Thyroid gland (tissue), 4 donors: Measurements from ENCODE around the gene TGFBR3. TPM values are rescaled to one million over a fixed set of nuclear protein-coding genes. Genes with fewer than 3 reads are reported as not detected.

Experiments used
- DNase-seq, 2 donors: peaks; one replicate each; pipeline ENCODE4 v3.0.0-alpha.2; 2019
- H3K27ac ChIP-seq, 3 donors: fragments of 200-600 bp; sonication (generic); 1 replicate in 2 of 3; 2 replicates in 1 of 3; pipeline ENCODE4 v1.5.1; 2016 to 2019; ENCODE audit warnings: mild to moderate bottlenecking in 1 of 3, moderate library complexity in 1 of 3
- H3K27me3 ChIP-seq: fragments of 200-600 bp; sonication (generic); one replicate; pipeline ENCODE4 v1.5.1; 2019
- H3K36me3 ChIP-seq, 2 donors: fragments of 200-600 bp; sonication (generic); one replicate each; pipeline ENCODE4 v1.5.1; 2016 to 2019
- H3K4me1 ChIP-seq, 2 donors: fragments of 200-600 bp; sonication (generic); one replicate each; pipeline ENCODE4 v1.5.1; 2017 to 2019
- H3K4me3 ChIP-seq, 3 donors: fragments of 200-600 bp; sonication (generic); replicated peaks in 1 of 3; 1 replicate in 2 of 3; 2 replicates in 1 of 3; pipeline ENCODE4 v1.5.1; 2016; ENCODE audit warnings: mild to moderate bottlenecking in 1 of 3
- H3K9me3 ChIP-seq: fragments of 200-600 bp; sonication (generic); one replicate; pipeline ENCODE4 v1.5.1; 2017
- POLR2A ChIP-seq, 2 donors: fragments of 450-650 bp; IDR thresholded peaks; one replicate each; pipeline ENCODE4 v1.6.1; 2017; ENCODE audit warnings: antibody characterized with exemption in 2 of 2, mild to moderate bottlenecking in 2 of 2, moderate library complexity in 1 of 2
- WGBS, 2 donors: methylation state at CpG; one replicate each; pipeline ENCODE4 v1.1.5; 2017; 5-methylcytosine and 5-hydroxymethylcytosine counted together
- intact Hi-C: fragments of 100-400 bp; cut with DNase I; formaldehyde crosslinking; loops from one replicate; pipeline ENCODE4 v1.15.1; 2023
- total RNA-seq, 4 donors: library from RNA; depleted of rRNA; stranded (reverse); fragments of >200 nt; gene quantifications; one replicate each; pipeline ENCODE4 v1.2.3, GENCODE V29; 2016
- TF ChIP-seq, protein P1 (sequence below), 6 experiments: fragments of 200-600 bp in 3 of 6; fragments of 450-650 bp in 3 of 6; sonication (generic) in 3 of 6; IDR thresholded peaks; one replicate each; pipeline ENCODE4 v1.5.1; 2016 to 2019; ENCODE audit warnings: antibody characterized with exemption in 6 of 6, mild to moderate bottlenecking in 2 of 6, inconsistent platforms in 1 of 6, moderate library complexity in 1 of 6

The TGFBR3 gene
- total RNA-seq, 4 donors from 2014 or later: 37.2 to 223 (median 106) TPM

DNA sequence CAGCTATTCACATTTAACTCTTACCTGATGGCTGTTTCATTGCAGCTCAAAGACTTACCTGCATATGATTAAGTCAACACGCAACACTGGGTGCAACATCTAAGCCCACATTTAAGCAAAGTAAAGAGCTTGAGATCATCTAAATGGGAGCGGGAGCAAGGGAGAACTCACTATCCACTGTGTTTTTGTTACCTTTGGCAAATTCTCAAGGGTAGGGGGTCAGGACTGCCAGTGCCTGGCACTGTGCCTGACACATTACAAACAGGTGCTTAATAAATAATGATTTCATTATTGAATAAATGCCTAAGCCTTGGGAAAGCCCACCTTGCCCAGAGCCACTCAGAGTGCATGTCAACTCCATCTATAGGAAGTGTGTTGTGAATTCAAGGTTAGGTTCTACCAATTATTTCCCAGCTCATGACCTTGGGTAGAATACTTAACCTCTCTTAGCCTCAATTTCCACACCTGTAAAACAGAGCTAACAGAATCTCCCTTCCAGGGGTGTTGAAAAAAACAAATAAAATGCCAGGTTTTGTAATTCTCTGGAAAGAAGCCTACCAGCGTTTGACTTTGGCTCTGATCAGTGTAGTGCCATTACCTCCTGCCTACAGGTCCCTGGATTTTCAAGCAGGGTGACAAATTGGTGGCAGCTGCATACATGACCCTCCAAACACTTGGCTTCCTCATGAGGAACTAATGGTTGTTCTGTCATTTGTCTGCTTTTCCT, 109.7 kb downstream of the TGFBR3 start:
- Histone ChIP-seq H3K4me1 (peaks cover 15 to 18% of the 10 kb centered on the region in 2 donors), H3K4me3 (no peak overlapping the region), H3K27ac (no peak overlapping the region), H3K36me3 (no peaks in the 10 kb centered on the region), H3K9me3 (no peaks in the 10 kb centered on the region), H3K27me3 (no peaks in the 10 kb centered on the region)
- no peak for DNase-seq
- 75 to 78% methylated on average over 3 of the region's 3 CpGs for WGBS, 2 donors
- TF ChIP-seq POLR2A (IDR thresholded peaks at IDR 0.05): no peak
- TF ChIP-seq, protein P1, sequence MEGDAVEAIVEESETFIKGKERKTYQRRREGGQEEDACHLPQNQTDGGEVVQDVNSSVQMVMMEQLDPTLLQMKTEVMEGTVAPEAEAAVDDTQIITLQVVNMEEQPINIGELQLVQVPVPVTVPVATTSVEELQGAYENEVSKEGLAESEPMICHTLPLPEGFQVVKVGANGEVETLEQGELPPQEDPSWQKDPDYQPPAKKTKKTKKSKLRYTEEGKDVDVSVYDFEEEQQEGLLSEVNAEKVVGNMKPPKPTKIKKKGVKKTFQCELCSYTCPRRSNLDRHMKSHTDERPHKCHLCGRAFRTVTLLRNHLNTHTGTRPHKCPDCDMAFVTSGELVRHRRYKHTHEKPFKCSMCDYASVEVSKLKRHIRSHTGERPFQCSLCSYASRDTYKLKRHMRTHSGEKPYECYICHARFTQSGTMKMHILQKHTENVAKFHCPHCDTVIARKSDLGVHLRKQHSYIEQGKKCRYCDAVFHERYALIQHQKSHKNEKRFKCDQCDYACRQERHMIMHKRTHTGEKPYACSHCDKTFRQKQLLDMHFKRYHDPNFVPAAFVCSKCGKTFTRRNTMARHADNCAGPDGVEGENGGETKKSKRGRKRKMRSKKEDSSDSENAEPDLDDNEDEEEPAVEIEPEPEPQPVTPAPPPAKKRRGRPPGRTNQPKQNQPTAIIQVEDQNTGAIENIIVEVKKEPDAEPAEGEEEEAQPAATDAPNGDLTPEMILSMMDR (IDR thresholded peaks at IDR 0.05): no peak
- intact Hi-C loops: no loop called here

DNA sequence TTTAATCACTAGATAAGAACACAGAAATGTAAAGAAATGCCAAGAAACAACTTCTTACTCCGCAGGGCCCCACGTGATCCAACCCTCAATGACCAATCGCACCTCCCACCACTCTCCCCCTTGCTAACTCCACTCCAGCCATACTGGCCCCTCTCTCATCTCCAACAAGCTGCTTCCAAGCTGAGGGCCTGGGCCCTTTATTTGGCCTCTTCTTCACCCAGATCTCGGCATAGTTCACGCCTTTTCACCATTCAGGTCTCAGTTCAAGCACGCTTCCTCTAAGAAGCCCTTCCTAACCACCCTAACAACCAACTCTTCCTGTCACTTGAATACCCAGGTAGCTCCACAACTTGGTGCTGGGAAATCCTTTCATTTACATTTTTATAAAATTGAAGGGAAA, 110.7 kb downstream of the TGFBR3 start:
- H3K9me3 ChIP-seq: no peaks in the 10 kb centered on the region
- DNase-seq: no peak
- H3K36me3 ChIP-seq: no peaks in the 10 kb centered on the region
- no peak overlapping the region for H3K27ac ChIP-seq
- H3K4me1 ChIP-seq: peaks cover 15 to 18% of the 10 kb centered on the region in 2 donors
- no peaks in the 10 kb centered on the region for H3K27me3 ChIP-seq
- H3K4me3 ChIP-seq: no peak overlapping the region
- intact Hi-C loops: no loop called here
- TF ChIP-seq, protein P1 (IDR thresholded peaks at IDR 0.05): no peak
- TF ChIP-seq POLR2A (IDR thresholded peaks at IDR 0.05): no peak
- 83 to 93% methylated on average over 6 of the region's 6 CpGs for WGBS, 2 donors

DNA sequence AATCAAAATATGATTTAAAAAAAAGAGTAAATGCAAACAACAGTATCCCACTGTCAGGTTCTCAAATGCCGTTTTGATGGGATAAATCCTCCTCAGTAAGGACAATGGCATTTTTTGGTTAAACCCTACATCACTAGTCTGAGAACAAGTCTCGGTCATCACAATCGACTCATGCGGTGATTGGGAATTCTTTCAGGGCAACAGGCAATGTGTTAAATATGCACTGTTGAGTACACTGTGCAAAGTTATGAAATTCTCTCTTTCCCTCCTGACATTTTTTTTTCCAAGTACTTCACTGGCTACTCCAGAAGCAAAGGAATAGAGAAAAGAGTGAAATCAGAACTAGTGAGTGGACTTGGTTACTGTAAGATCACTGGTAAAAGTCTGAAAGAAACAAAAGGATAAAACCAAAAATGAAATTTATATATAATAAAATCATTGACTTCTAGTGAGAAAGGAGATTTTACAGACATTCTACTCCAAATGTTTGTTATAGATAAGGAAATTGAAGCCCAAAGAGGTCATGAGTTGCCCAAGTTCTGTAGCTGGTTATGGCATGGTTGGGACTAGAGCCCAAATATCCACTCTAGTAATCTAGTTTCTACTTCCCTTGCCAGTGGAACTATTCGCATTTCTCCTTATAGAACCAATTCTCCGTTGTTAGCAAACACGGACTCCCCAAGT, 111.3 kb downstream of the TGFBR3 start:
- no peaks in the 10 kb centered on the region for H3K36me3 ChIP-seq
- no peak overlapping the region for H3K27ac ChIP-seq
- TF ChIP-seq, protein P1 (IDR thresholded peaks at IDR 0.05): no peak
- no peak for TF ChIP-seq POLR2A (IDR thresholded peaks at IDR 0.05)
- no peaks in the 10 kb centered on the region for H3K9me3 ChIP-seq
- no peaks in the 10 kb centered on the region for H3K27me3 ChIP-seq
- peaks cover 15 to 21% of the 10 kb centered on the region in 2 donors for H3K4me1 ChIP-seq
- intact Hi-C loops: no loop called here
- 89 to 92% methylated on average over 7 of the region's 7 CpGs for WGBS, 2 donors
- H3K4me3 ChIP-seq: no peak overlapping the region
- DNase-seq: no peak

DNA sequence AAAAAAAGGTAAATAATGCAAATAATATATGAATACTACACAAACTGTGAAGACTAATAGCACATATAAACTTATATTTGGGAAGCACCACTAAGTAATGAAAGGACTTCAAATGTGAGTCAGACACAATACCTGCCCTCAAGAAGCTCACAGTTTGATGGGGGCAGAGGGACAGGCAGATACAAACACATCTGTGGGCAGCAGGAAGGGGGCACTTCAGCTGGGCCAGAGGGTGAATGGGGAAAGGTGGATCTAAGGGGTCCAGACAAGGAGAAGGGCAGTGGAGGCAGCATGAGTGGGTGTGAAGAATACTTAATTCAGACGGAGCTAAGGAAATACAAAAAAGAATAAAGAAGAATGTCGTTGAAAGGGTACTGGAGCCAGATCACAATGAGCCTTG, 114.2 kb downstream of the TGFBR3 start:
- no peak for TF ChIP-seq POLR2A (IDR thresholded peaks at IDR 0.05)
- H3K4me3 ChIP-seq: no peak overlapping the region
- H3K9me3 ChIP-seq: no peaks in the 10 kb centered on the region
- no peak overlapping the region for H3K27ac ChIP-seq
- 68 to 73% methylated on average over 2 of the region's 2 CpGs for WGBS, 2 donors
- H3K4me1 ChIP-seq: peaks cover 15 to 22% of the 10 kb centered on the region in 2 donors
- intact Hi-C loops: no loop called here
- no peaks in the 10 kb centered on the region for H3K36me3 ChIP-seq
- no peak for DNase-seq
- no peaks in the 10 kb centered on the region for H3K27me3 ChIP-seq

DNA sequence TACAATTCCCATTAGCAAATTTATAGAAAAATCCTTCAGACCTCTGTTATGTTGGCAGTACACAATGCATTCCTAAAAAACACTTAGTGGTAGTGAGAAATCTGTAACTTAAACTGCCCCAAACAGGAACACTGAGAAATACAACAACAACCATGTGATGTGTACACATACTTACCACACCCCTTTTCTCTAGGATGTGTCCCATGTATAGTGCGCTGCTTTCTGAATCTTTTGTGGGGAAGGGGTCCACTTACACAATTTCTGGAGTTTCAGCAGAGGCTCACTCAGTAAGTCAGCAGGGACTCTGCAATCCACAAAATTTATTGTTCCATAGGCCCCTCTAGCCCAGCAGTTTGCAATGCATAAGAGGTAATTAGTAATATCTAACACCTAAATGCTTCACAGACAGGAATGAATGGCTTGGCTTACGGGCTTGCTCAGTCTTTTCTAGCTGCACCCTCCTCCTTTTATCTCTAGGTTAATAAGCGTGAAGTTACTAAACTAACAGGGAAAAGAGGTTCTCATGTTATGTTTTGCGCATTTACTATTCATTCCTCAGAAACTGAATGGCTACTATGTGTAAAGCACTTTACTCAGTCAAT, 115.2 kb downstream of the TGFBR3 start:
- Histone ChIP-seq H3K4me1 (peaks cover 7 to 13% of the 10 kb centered on the region in 2 donors), H3K27me3 (no peaks in the 10 kb centered on the region), H3K27ac (no peak overlapping the region), H3K36me3 (no peaks in the 10 kb centered on the region), H3K4me3 (no peak overlapping the region), H3K9me3 (no peaks in the 10 kb centered on the region)
- DNase-seq: no peak
- TF ChIP-seq POLR2A (IDR thresholded peaks at IDR 0.05): no peak
- TF ChIP-seq, protein P1 (IDR thresholded peaks at IDR 0.05): no peak
- WGBS, 2 donors: 90 to 94% methylated on average over 4 of the region's 4 CpGs
- intact Hi-C loops: no loop called here
